Lower leg skin (tissue), 4 donors: Measurements from ENCODE around the gene EPB41L2. TPM values are rescaled to one million over a fixed set of nuclear protein-coding genes. Genes with fewer than 3 reads are reported as not detected.

Experiments used
- DNase-seq, 2 donors: peaks; one replicate each; pipeline ENCODE4 v3.0.0-alpha.2; 2019; ENCODE audit warnings: low spot score in 2 of 2
- H3K4me3 ChIP-seq: fragments of 200-600 bp; sonication (generic); 2 replicates; pipeline ENCODE4 v1.5.1; 2017; ENCODE audit warnings: mild to moderate bottlenecking, low read depth; ENCODE audit not compliant: poor library complexity, severe bottlenecking
- CTCF ChIP-seq, 3 donors: fragments of 450-650 bp; IDR thresholded peaks; one replicate each; pipeline ENCODE4 v1.5.1; 2016; ENCODE audit warnings: antibody characterized with exemption in 3 of 3, mild to moderate bottlenecking in 3 of 3, moderate library complexity in 2 of 3
- POLR2A ChIP-seq, 2 donors: fragments of 450-650 bp; IDR thresholded peaks; one replicate each; pipeline ENCODE4 v1.6.1; 2016 to 2017; ENCODE audit warnings: antibody characterized with exemption in 2 of 2, mild to moderate bottlenecking in 1 of 2, moderate library complexity in 1 of 2
- WGBS, 2 donors: methylation state at CpG; one replicate each; pipeline ENCODE4 v1.1.5; 2018; 5-methylcytosine and 5-hydroxymethylcytosine counted together
- intact Hi-C: fragments of 100-400 bp; cut with DNase I; formaldehyde crosslinking; loops from one replicate; pipeline ENCODE4 v1.15.0; 2023; ENCODE audit warnings: low total_unique reads
- total RNA-seq, 4 donors: library from RNA; depleted of rRNA; stranded (reverse); fragments of >200 nt; gene quantifications; one replicate each; pipeline ENCODE4 v1.1.0, GENCODE V29; 2016

The EPB41L2 gene
- total RNA-seq, 4 donors from 2014 or later, result 8.6 to 19.4 (median 13.8) TPM

- intact Hi-C loops, result no loop called here
- H3K4me3 ChIP-seq, result no peak overlapping the region
- TF ChIP-seq POLR2A (IDR thresholded peaks at IDR 0.05) (no peak), CTCF (IDR thresholded peaks at IDR 0.05) (no peak)
- WGBS, 2 donors, result 48 to 57% methylated on average over 3 of the region's 3 CpGs
- no peak for DNase-seq
Measured at GRCh38 chr6:131023834-131024504, 39.1 kb downstream of the EPB41L2 start.

GRCh38 chr6:131022691-131023090 is 40.4 kb downstream of the EPB41L2 start:
- intact Hi-C loops, result no loop called here
- no peak overlapping the region for H3K4me3 ChIP-seq
- DNase-seq, result no peak
- WGBS, 2 donors, result 59 to 67% methylated on average over 4 of the region's 4 CpGs
- TF ChIP-seq POLR2A (IDR thresholded peaks at IDR 0.05) (no peak), CTCF (IDR thresholded peaks at IDR 0.05) (no peak)

GRCh38 chr6:131017962-131018361 is 45.1 kb downstream of the EPB41L2 start:
- no peak for DNase-seq
- no peak overlapping the region for H3K4me3 ChIP-seq
- 94 to 99% methylated on average over 3 of the region's 3 CpGs for WGBS, 2 donors
- intact Hi-C loops, result no loop called here
- no peak for TF ChIP-seq POLR2A (IDR thresholded peaks at IDR 0.05)
- no peak for TF ChIP-seq CTCF (IDR thresholded peaks at IDR 0.05)

- intact Hi-C loops, result no loop called here
- no peak overlapping the region for H3K4me3 ChIP-seq
- TF ChIP-seq POLR2A (IDR thresholded peaks at IDR 0.05), result no peak
- no peak for TF ChIP-seq CTCF (IDR thresholded peaks at IDR 0.05)
- WGBS, 2 donors, result 40 to 43% methylated on average over 3 of the region's 3 CpGs
- no peak for DNase-seq
Measured at GRCh38 chr6:131015630-131016263, 47.3 kb downstream of the EPB41L2 start.

- DNase-seq, result no peak
- TF ChIP-seq CTCF (IDR thresholded peaks at IDR 0.05) (no peak), POLR2A (IDR thresholded peaks at IDR 0.05) (no peak)
- H3K4me3 ChIP-seq, result no peak overlapping the region
- 36 to 40% methylated on average over 4 of the region's 4 CpGs for WGBS, 2 donors
- intact Hi-C loops, result no loop called here
Measured at GRCh38 chr6:131015025-131015591, 47.9 kb downstream of the EPB41L2 start.
